ENCODE measurements around the gene NCBP1.

DNA sequence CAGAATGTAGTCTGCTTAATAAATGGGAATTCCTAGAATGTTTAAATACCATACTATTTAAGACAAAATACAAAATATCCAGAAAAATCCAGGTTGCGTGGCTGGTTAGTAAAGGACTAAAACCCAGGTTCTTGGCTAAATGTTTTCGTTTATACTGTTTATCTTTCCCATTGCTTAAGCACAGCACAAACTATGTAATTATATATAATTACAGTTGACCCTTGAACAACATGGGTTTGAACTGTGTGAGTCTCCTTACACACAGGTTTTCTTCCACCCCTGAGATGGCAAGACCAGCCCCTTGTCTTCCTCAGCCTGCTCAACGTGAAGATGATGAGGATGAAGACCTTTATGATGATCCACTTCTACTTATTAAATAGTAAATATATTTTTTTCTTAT, 38.8 kb downstream of the NCBP1 start:
- TF ChIP-seq, protein P1, sequence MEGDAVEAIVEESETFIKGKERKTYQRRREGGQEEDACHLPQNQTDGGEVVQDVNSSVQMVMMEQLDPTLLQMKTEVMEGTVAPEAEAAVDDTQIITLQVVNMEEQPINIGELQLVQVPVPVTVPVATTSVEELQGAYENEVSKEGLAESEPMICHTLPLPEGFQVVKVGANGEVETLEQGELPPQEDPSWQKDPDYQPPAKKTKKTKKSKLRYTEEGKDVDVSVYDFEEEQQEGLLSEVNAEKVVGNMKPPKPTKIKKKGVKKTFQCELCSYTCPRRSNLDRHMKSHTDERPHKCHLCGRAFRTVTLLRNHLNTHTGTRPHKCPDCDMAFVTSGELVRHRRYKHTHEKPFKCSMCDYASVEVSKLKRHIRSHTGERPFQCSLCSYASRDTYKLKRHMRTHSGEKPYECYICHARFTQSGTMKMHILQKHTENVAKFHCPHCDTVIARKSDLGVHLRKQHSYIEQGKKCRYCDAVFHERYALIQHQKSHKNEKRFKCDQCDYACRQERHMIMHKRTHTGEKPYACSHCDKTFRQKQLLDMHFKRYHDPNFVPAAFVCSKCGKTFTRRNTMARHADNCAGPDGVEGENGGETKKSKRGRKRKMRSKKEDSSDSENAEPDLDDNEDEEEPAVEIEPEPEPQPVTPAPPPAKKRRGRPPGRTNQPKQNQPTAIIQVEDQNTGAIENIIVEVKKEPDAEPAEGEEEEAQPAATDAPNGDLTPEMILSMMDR (IDR thresholded peaks at IDR 0.05): no peak
- TF ChIP-seq EZH2 (IDR thresholded peaks at IDR 0.05) (no peak), EZH2phosphoT487 (IDR thresholded peaks at IDR 0.05) (no peak)

Measured in neural progenitor cell (in vitro differentiated cells).